KG1 (cell line): ENCODE data around the gene ELAPOR2.
"Not testable (repeated sequence)": the region's sequence is repeated elsewhere in the genome, so short reads cannot be mapped to it uniquely, and the experiment has no call there.

Experiments used
- DNase-seq: peaks from one replicate; lab custom pipeline; 2025; lab: John Stamatoyannopoulos, UW

ELAPOR2 gene, protein sequence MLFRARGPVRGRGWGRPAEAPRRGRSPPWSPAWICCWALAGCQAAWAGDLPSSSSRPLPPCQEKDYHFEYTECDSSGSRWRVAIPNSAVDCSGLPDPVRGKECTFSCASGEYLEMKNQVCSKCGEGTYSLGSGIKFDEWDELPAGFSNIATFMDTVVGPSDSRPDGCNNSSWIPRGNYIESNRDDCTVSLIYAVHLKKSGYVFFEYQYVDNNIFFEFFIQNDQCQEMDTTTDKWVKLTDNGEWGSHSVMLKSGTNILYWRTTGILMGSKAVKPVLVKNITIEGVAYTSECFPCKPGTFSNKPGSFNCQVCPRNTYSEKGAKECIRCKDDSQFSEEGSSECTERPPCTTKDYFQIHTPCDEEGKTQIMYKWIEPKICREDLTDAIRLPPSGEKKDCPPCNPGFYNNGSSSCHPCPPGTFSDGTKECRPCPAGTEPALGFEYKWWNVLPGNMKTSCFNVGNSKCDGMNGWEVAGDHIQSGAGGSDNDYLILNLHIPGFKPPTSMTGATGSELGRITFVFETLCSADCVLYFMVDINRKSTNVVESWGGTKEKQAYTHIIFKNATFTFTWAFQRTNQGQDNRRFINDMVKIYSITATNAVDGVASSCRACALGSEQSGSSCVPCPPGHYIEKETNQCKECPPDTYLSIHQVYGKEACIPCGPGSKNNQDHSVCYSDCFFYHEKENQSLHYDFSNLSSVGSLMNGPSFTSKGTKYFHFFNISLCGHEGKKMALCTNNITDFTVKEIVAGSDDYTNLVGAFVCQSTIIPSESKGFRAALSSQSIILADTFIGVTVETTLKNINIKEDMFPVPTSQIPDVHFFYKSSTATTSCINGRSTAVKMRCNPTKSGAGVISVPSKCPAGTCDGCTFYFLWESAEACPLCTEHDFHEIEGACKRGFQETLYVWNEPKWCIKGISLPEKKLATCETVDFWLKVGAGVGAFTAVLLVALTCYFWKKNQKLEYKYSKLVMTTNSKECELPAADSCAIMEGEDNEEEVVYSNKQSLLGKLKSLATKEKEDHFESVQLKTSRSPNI

GRCh38 chr7:87059525-87060287 is at the start of gene ELAPOR2:
TSS of gene ELAPOR2 (minus strand) at chr7:87059654. CDS start at chr7:87059513, 141 bp downstream.
- peak; percentile 44 for DNase-seq

- no peak for DNase-seq
Measured at GRCh38 chr7:87107949-87108776, 48.7 kb upstream of the ELAPOR2 start.

DNA sequence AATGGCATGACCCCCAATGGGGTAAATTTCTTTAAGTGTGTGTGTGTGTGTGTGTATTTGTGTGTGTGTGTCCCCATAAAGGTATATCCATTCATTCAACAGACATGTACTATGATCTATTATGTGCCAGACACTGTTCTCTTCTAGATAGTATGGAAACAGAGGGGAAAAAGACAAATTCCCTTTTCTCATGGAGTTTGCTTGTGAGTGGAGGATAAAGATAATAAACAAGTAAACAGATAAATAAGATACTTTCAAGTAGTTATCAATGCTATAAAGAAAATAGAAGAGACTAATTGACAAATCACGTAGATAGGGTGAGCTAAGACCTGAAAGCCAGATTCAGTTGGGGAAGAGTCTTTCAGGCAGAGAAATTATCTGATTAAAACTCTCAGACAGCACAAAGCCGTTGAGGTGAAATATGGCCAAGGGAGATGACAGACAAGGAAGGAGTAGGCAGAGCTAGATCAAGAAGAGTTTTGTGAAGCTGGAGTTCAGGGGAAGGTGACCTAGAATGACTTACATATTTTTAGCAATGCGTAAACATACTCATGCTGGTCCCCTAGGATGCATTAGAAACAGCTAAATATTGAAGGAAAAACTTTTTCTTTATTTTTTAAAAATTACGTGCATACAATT is 47.6 kb upstream of the ELAPOR2 start:
- no peak for DNase-seq

DNA sequence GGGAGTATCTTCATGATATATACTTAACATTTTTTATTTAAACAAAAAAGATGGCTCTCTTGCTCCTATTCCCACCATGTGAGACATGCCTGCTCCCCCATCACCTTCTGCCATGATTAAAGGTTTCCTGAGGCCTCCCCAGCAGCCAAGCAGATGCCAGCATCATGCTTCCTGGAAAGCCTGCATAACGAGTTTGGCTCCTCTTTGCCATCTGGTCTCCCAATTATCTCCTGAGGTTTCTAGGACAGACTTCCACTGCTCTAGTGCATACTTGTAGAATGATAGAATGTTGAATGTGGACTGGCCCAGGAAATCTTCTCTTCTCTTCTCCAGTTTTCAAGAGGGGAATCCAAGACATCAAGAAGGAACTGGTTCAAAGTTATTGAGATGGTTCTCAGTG is 45.9 kb upstream of the ELAPOR2 start:
- DNase-seq: no peak

GRCh38 chr7:87100326-87100725 is 40.9 kb upstream of the ELAPOR2 start:
- DNase-seq: no peak

GRCh38 chr7:87097375-87097774 is 37.9 kb upstream of the ELAPOR2 start:
- not testable (repeated sequence) for DNase-seq

DNA sequence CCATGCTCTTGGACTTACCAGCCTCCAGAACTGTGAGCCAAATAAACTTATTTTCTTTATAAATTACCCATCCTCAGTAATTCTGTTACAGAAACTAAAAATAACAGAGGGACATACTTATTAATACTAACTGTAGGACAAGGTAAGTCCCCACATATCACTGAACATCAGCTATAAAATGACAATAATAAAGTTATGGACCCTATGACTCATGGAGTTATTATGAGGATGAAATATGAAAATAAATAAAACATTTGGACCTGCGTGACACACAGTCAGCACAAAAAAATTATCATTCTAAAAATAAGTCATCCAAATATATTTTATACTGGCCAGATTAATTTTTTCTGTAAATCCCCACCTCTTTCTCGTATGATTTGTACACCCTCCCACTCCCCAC is 34.9 kb upstream of the ELAPOR2 start:
- DNase-seq: no peak

DNA sequence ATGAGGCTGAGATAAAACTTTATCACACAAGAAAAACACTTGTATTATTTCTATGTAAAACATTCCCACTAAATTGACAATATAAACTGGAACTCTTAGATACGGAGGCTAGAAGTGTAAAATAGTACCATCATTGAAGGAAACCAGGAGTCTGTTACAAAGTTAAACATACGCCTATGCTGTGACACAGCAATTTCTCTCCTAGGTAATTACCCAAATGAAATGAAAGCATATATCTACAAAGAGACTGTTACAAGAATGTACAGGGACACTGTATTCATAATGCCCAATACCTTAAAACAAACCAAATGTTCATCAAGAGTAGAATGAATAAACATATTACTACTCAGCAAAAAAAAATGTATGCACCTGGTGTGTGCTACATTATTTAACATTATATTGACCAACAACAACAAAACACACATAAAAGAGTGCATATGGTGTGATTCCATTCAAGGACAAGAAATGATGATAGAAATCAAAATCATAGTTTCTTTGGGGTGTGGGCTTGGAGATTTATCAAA is 33.2 kb upstream of the ELAPOR2 start:
- no peak for DNase-seq

- DNase-seq: no peak
Measured at GRCh38 chr7:87091487-87092066, 32.1 kb upstream of the ELAPOR2 start.

DNA sequence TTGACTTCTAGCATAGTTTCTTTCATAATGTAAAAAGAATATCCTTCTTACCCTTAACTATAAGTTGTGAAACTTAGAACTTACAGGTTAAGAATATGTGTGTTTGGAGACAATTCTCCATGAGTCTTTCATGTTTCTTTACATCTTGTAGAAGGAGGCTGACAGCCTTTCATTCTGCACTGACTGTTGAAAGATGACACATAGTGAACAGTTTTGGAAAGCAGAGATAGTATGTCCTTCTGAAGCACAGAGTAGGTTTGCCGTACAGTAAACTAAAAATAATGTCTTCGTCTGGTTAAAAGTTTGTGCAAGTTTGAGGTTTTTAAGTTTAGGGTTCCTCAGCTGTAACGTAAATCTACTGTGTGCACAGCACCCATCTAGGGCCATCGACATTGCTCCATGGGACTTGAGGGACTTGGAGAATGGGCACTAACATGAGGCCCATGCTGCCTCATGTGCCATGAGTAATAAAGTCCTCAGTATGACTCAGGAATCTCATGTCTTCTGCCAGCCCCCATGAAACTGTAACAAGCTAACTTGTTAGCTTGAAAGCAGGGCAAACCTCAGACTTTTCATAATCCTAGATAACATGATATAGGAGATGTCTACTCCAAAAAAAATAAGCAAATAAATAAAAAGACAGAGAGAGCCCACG is 24.5 kb upstream of the ELAPOR2 start:
- no peak for DNase-seq

DNA sequence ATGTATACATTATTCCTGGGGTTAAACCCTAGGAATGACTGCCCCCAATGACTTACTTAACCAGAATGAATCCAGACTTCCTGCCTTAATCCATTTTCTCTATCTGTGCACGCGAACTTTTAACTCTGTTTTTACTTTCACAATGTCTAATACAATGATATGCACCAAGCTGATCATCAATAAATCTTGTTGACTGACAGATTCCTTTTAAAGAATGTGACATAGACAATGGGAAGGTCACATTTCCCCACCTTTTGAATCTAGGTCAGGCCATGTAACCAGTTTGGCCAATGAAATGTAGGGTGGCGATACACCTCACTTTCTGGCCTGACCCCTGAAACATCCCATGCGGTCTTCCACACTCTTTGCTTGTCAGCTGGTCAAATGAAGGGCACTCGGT is 23.2 kb upstream of the ELAPOR2 start:
- no peak for DNase-seq

GRCh38 chr7:87075671-87076404 is 16.4 kb upstream of the ELAPOR2 start:
- DNase-seq: no peak

DNA sequence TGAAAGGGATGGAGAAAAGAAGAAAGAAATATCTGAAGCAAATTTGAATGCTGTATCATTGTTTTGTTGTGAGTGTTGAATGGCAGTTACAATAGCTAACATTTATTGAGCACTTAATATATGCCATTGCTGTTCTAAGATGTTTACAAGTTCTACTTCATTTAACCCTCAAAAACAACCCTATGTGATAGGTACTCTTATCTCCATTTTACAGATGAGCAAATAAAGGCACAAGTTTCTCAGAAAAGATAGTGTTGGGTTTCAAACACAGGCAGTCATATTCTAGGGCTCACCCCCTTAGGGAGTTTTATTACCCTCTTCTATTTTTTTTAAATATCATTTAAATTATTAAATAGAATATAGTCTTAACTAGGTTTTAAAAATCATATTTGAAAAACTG is 8.3 kb upstream of the ELAPOR2 start:
- no peak for DNase-seq

DNA sequence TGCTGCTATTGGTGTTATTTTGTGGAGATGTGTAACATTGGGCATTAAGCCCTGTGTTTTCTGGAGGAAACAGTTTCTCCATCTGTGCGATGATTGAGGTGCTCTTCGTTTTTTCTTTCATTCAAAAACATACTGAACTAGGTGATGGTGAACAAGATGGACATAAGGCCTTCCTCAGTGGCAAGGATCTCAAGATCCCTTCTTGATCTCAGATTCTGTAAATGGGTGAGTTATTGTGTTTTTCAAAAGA is 759 bp upstream of the ELAPOR2 start:
- DNase-seq: no peak

DNA sequence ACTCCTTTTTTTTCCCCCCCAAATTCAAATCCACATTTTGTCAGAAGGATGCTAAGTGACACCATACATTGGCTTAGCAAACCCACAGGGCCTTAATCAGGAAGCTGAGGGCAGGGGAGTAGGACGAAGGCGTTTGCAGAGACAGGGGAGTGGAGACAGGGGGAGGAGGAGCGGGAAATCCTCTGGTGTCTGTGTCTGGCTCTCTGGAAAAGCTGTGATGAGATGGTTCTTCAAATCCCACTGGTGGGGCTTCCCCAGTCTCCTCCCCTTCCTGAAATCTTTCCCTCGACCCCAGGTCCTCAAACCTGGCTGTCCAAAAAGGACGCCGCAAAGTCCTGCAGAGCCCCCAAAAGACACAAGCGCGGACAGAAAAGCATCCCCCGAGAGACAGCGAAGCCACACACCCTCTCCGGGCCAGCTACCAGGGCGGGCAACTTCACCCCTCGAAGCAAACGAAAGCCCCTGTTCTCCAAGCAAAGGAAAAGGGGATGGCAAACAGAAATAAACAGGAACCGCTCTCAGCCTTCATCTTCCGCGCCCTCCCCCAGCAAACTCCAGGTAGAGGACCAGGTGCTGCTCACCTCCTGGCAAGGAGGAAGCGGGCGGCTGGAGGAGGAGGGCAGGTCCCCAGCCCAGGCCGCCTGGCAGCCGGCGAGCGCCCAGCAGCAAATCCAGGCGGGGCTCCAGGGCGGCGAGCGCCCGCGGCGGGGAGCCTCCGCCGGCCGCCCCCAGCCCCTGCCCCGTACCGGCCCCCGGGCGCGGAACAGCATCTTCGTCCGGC is 520 bp downstream of the ELAPOR2 start:
- DNase-seq: no peak

DNA sequence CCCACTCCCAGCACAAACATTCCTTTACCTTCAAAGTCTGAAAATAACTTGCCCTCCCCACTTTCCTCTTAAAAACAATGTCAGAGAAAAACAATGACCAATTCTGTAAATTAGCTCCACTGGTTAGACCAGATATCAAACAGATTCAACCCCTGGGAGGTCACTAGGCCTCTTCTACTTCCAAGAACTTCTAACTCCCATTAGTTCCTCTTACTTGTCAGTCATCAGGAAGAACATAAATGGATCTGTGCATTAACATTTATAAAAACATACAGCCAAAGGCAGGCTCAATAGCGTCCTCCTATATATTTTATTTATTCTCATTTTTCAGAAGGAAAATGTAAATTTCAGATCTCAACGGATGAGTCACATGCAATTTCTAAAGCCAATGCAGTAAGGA is 2.2 kb downstream of the ELAPOR2 start:
- no peak for DNase-seq

DNA sequence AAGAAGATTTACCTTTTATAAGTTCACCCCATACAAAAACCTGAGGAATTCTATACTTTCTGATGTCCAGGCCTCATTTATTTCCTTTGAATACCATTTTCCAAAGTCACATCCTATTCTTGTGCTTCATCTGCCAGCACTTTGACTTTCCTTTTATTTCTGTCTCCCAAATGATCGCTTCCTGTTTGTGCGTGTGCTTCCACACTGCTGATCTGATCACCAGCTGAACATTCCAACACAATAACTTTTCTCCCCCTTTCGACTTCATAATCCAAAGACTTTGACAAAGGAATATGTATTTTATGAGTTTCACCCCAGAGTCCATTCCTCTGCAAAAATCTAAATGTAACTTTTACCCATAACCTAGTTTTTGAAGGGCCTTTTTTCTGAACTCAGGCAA is 3.1 kb downstream of the ELAPOR2 start:
- no peak for DNase-seq

- no peak for DNase-seq
Measured at GRCh38 chr7:87048839-87049238, 10.6 kb downstream of the ELAPOR2 start.
